ENCODE results near the gene ANKRD42. TPM values are rescaled to one million over a fixed set of nuclear protein-coding genes. Genes with fewer than 3 reads are reported as not detected.
A peak's percentile ranks its signal among the peaks of the same experiment; 100 is the strongest.

ANKRD42 gene
- total RNA-seq, 1 experiment from 2014 or later: 16.6 TPM

GRCh38 chr11:83292709-83293456 lies 99.4 kb downstream of the ANKRD42 start:
- Histone ChIP-seq H3K36me3 (ENCODE audit: insufficient read depth, low read length) (no peaks in the 10 kb centered on the region), H4K20me1 (ENCODE audit: insufficient read depth, low read depth, low read length) (no peaks in the 10 kb centered on the region), H3K9me2 (replicated peaks; ENCODE audit: insufficient read depth, low read length) (no peaks in the 10 kb centered on the region), H3K4me3 (ENCODE audit: low read length) (no peak overlapping the region), H3K79me2 (ENCODE audit: low read length) (no peaks in the 10 kb centered on the region), H3K4me1 (ENCODE audit: low read length) (peaks cover under 1% of the 10 kb centered on the region; the same call in 1 of the 2 replicates), H3K27ac (ENCODE audit: low read length) (no peak overlapping the region), H2AFZ (ENCODE audit: low read length) (no peak overlapping the region), H3K9ac (ENCODE audit: low read length) (no peak overlapping the region), H3K27me3 (ENCODE audit: low read length) (no peaks in the 10 kb centered on the region; the same call in 1 of the 2 replicates), H3K9me3 (ENCODE audit: low read length) (no peaks in the 10 kb centered on the region), H3K4me2 (ENCODE audit: low read depth, low read length, poor library complexity, severe bottlenecking) (peak overlapping the region; percentile 22)
- peak; percentile 89 for DNase-seq

- H3K36me3 ChIP-seq (ENCODE audit: insufficient read depth, low read length): no peaks in the 10 kb centered on the region
- H3K27ac ChIP-seq (ENCODE audit: low read length): no peak overlapping the region
- no peak overlapping the region for H3K4me2 ChIP-seq (ENCODE audit: low read depth, low read length, poor library complexity, severe bottlenecking)
- no peaks in the 10 kb centered on the region for H4K20me1 ChIP-seq (ENCODE audit: insufficient read depth, low read depth, low read length)
- H3K79me2 ChIP-seq (ENCODE audit: low read length): no peaks in the 10 kb centered on the region
- H3K27me3 ChIP-seq (ENCODE audit: low read length): no peaks in the 10 kb centered on the region; the same call in 1 of the 2 replicates
- no peaks in the 10 kb centered on the region for H3K9me2 ChIP-seq (replicated peaks; ENCODE audit: insufficient read depth, low read length)
- no peaks in the 10 kb centered on the region for H3K4me1 ChIP-seq (ENCODE audit: low read length)
- DNase-seq: no peak
- H3K9ac ChIP-seq (ENCODE audit: low read length): no peak overlapping the region
- H3K4me3 ChIP-seq (ENCODE audit: low read length): no peak overlapping the region
- H3K9me3 ChIP-seq (ENCODE audit: low read length): no peaks in the 10 kb centered on the region
- H2AFZ ChIP-seq (ENCODE audit: low read length): no peak overlapping the region
Measured at GRCh38 chr11:83293457-83293774, 99.9 kb downstream of the ANKRD42 start.

- no peaks in the 10 kb centered on the region for H3K4me1 ChIP-seq (ENCODE audit: low read length)
- H3K9me3 ChIP-seq (ENCODE audit: low read length): no peaks in the 10 kb centered on the region
- H3K9ac ChIP-seq (ENCODE audit: low read length): no peak overlapping the region
- no peaks in the 10 kb centered on the region for H3K9me2 ChIP-seq (replicated peaks; ENCODE audit: insufficient read depth, low read length)
- no peak overlapping the region for H3K4me3 ChIP-seq (ENCODE audit: low read length)
- H3K79me2 ChIP-seq (ENCODE audit: low read length): no peaks in the 10 kb centered on the region
- H3K4me2 ChIP-seq (ENCODE audit: low read depth, low read length, poor library complexity, severe bottlenecking): no peak overlapping the region
- no peaks in the 10 kb centered on the region for H3K36me3 ChIP-seq (ENCODE audit: insufficient read depth, low read length)
- DNase-seq: no peak
- H4K20me1 ChIP-seq (ENCODE audit: insufficient read depth, low read depth, low read length): no peaks in the 10 kb centered on the region
- H2AFZ ChIP-seq (ENCODE audit: low read length): no peak overlapping the region
- no peaks in the 10 kb centered on the region; the same call in 1 of the 2 replicates for H3K27me3 ChIP-seq (ENCODE audit: low read length)
- H3K27ac ChIP-seq (ENCODE audit: low read length): no peak overlapping the region
Measured at GRCh38 chr11:83294208-83294607, 100.7 kb downstream of the ANKRD42 start.

Small RNA genes lying within 50 kb of the gene (small RNA-seq; reads per million reads assigned to genes)
- not detected for gene AP000873.5

Other genes with a start within 250 kb of the ANKRD42 start
- gene RAB30, start 121.8 kb upstream of the ANKRD42 start, total RNA-seq (2014; rRNA removed; shearing (Covaris generic); ENCODE audit: low replicate concordance): 66.5 and 66.7 TPM in 2 replicates
- 102 and 165 TPM in 2 replicates for gene PCF11, start 36.6 kb upstream of the ANKRD42 start, total RNA-seq (2014; rRNA removed; shearing (Covaris generic); ENCODE audit: low replicate concordance)
- 81.1 and 121 TPM in 2 replicates for gene CCDC90B, start 92.7 kb downstream of the ANKRD42 start, total RNA-seq (2014; rRNA removed; shearing (Covaris generic); ENCODE audit: low replicate concordance)

Data from Karpas-422 (cell line).